Hepatocyte (in vitro differentiated cells): ENCODE measurements around the gene BBS9. TPM values are rescaled to one million over a fixed set of nuclear protein-coding genes. Genes with fewer than 3 reads are reported as not detected.

Source experiments
- DNase-seq: peaks from one replicate; pipeline ENCODE4 v3.0.0-alpha.2; 2016; ENCODE audit warnings: low spot score
- H2AFZ ChIP-seq: fragments of 200-600 bp; sonication (generic); 2 replicates; pipeline ENCODE4 v1.6.0; 2016; ENCODE audit warnings: antibody characterized with exemption, mild to moderate bottlenecking
- H3K27ac ChIP-seq: fragments of 200-600 bp; sonication (generic); 2 replicates; pipeline ENCODE4 v1.5.1; 2016; ENCODE audit warnings: mild to moderate bottlenecking
- H3K27me3 ChIP-seq: fragments of 200-600 bp; sonication (generic); 2 replicates; pipeline ENCODE4 v1.6.1; 2016
- H3K36me3 ChIP-seq: fragments of 200-600 bp; sonication (generic); replicated peaks from 2 replicates; pipeline ENCODE4 v1.5.1; 2016; ENCODE audit warnings: low read depth; ENCODE audit not compliant: insufficient read depth
- H3K4me1 ChIP-seq: fragments of 200-600 bp; sonication (generic); 2 replicates; pipeline ENCODE4 v1.5.1; 2016; ENCODE audit warnings: mild to moderate bottlenecking, moderate library complexity; ENCODE audit not compliant: insufficient read depth
- H3K4me2 ChIP-seq: fragments of 200-600 bp; sonication (generic); 2 replicates; pipeline ENCODE4 v1.6.0; 2016
- H3K4me3 ChIP-seq: fragments of 200-600 bp; sonication (generic); 2 replicates; pipeline ENCODE4 v1.5.1; 2016; ENCODE audit warnings: mild to moderate bottlenecking
- H3K79me2 ChIP-seq: fragments of 200-600 bp; sonication (generic); 2 replicates; pipeline ENCODE4 v1.6.0; 2017; ENCODE audit warnings: mild to moderate bottlenecking
- H3K9me2 ChIP-seq: fragments of 200-600 bp; sonication (generic); replicated peaks from 2 replicates; pipeline ENCODE4 v1.6.0; 2017; ENCODE audit warnings: mild to moderate bottlenecking; ENCODE audit not compliant: insufficient read depth
- H3K9me3 ChIP-seq: fragments of 200-600 bp; sonication (generic); 2 replicates; pipeline ENCODE4 v1.5.1; 2016; ENCODE audit warnings: low read depth, mild to moderate bottlenecking
- H4K20me1 ChIP-seq: fragments of 200-600 bp; sonication (generic); 2 replicates; pipeline ENCODE4 v1.6.0; 2016; ENCODE audit warnings: mild to moderate bottlenecking; ENCODE audit not compliant: insufficient read depth, poor library complexity, severe bottlenecking
- EZH2 ChIP-seq: fragments of 200-600 bp; sonication (generic); IDR thresholded peaks from 2 replicates; pipeline ENCODE4 v1.6.1; 2016; ENCODE audit warnings: antibody characterized with exemption, mild to moderate bottlenecking, borderline replicate concordance
- EZH2phosphoT487 ChIP-seq: fragments of 200-600 bp; sonication (generic); IDR thresholded peaks from one replicate; pipeline ENCODE4 v1.6.1; 2018; ENCODE audit warnings: antibody characterized with exemption, mild to moderate bottlenecking, low read depth, moderate library complexity; ENCODE audit not compliant: unreplicated experiment, severe bottlenecking
- WGBS: methylation state at CpG from one replicate; pipeline ENCODE4 v1.1.6; 2016; ENCODE audit warnings: low lambda C conversion rate; ENCODE audit errors: missing lambda C conversion rate; 5-methylcytosine and 5-hydroxymethylcytosine counted together
- polyA plus RNA-seq: library from polyadenylated mRNA; unstranded; fragments of >200 nt; fragmentation: Nextera tagmentation; extraction: Ambion mirVana; gene quantifications from 2 replicates; pipeline ENCODE4 v1.2.1, GENCODE V29; 2016
- total RNA-seq: library from RNA; depleted of rRNA; stranded (reverse); fragments of >200 nt; gene quantifications from 2 replicates; pipeline ENCODE4 v1.2.3, GENCODE V29; 2014
- TF ChIP-seq, protein P1 (sequence below): fragments of 200-600 bp; sonication (generic); IDR thresholded peaks from 2 replicates; pipeline ENCODE4 v1.5.1; 2016; ENCODE audit warnings: antibody characterized with exemption, mild to moderate bottlenecking; ENCODE audit not compliant: poor library complexity

Gene BBS9
- total and polyA plus RNA-seq, 2 experiments from 2014 or later: 10.1 to 12.3 TPM

GRCh38 chr7:33339074-33339790 is 209.9 kb downstream of the BBS9 start:
- DNase-seq: no peak
- no peaks in the 10 kb centered on the region for H4K20me1 ChIP-seq
- no peaks in the 10 kb centered on the region for H3K9me2 ChIP-seq
- H3K27ac ChIP-seq: no peak overlapping the region
- no peak overlapping the region for H2AFZ ChIP-seq
- TF ChIP-seq, protein P1, sequence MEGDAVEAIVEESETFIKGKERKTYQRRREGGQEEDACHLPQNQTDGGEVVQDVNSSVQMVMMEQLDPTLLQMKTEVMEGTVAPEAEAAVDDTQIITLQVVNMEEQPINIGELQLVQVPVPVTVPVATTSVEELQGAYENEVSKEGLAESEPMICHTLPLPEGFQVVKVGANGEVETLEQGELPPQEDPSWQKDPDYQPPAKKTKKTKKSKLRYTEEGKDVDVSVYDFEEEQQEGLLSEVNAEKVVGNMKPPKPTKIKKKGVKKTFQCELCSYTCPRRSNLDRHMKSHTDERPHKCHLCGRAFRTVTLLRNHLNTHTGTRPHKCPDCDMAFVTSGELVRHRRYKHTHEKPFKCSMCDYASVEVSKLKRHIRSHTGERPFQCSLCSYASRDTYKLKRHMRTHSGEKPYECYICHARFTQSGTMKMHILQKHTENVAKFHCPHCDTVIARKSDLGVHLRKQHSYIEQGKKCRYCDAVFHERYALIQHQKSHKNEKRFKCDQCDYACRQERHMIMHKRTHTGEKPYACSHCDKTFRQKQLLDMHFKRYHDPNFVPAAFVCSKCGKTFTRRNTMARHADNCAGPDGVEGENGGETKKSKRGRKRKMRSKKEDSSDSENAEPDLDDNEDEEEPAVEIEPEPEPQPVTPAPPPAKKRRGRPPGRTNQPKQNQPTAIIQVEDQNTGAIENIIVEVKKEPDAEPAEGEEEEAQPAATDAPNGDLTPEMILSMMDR: no peak
- TF ChIP-seq EZH2phosphoT487 (no peak), EZH2 (no peak)
- H3K4me1 ChIP-seq: no peaks in the 10 kb centered on the region
- no peaks in the 10 kb centered on the region for H3K79me2 ChIP-seq
- no peak overlapping the region for H3K4me3 ChIP-seq
- no peak overlapping the region for H3K4me2 ChIP-seq
- H3K36me3 ChIP-seq: no peaks in the 10 kb centered on the region
- 91% methylated on average over 3 of the region's 3 CpGs for WGBS
- H3K27me3 ChIP-seq: no peaks in the 10 kb centered on the region
- no peaks in the 10 kb centered on the region for H3K9me3 ChIP-seq

- TF ChIP-seq EZH2 (no peak), EZH2phosphoT487 (no peak)
- TF ChIP-seq, protein P1: no peak
- no peaks in the 10 kb centered on the region for H4K20me1 ChIP-seq
- DNase-seq: no peak
- no peak overlapping the region for H3K4me2 ChIP-seq
- H3K27ac ChIP-seq: no peak overlapping the region
- no peak overlapping the region for H3K4me3 ChIP-seq
- no peaks in the 10 kb centered on the region for H3K36me3 ChIP-seq
- WGBS: 96% methylated on average over 3 of the region's 3 CpGs
- H3K27me3 ChIP-seq: no peaks in the 10 kb centered on the region
- H2AFZ ChIP-seq: no peak overlapping the region
- H3K4me1 ChIP-seq: no peaks in the 10 kb centered on the region
- no peaks in the 10 kb centered on the region for H3K9me2 ChIP-seq
- no peaks in the 10 kb centered on the region for H3K9me3 ChIP-seq
- H3K79me2 ChIP-seq: no peaks in the 10 kb centered on the region
Measured at GRCh38 chr7:33346055-33346454, 216.7 kb downstream of the BBS9 start.

DNA sequence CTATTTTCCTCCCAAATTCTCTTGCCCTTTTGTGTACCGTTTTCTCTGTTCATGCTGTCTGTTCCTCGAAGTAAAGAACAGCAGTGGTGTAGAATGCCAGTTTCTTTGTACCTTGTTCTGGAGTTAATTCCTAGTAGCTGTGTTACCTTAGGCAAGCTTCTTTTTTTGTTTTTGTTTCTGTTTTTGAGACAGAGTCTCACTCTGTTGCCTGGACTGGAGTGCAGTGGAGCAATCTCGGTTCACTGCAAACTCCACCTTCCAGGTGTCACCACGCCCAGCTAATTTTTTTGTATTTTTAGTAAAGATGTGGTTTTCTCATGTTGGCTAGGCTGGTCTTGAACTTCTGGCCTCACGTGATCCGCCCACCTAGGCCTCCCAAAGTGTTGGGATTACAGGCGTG is 221.2 kb downstream of the BBS9 start:
- H3K9me2 ChIP-seq: no peaks in the 10 kb centered on the region
- H3K4me2 ChIP-seq: no peak overlapping the region
- no peaks in the 10 kb centered on the region for H3K36me3 ChIP-seq
- H3K79me2 ChIP-seq: no peaks in the 10 kb centered on the region
- H3K27ac ChIP-seq: no peak overlapping the region
- H4K20me1 ChIP-seq: no peaks in the 10 kb centered on the region
- H2AFZ ChIP-seq: no peak overlapping the region
- DNase-seq: no peak
- no peaks in the 10 kb centered on the region for H3K27me3 ChIP-seq
- no peaks in the 10 kb centered on the region for H3K9me3 ChIP-seq
- H3K4me3 ChIP-seq: no peak overlapping the region
- 94% methylated on average over 7 of the region's 7 CpGs for WGBS
- TF ChIP-seq, protein P1: no peak
- TF ChIP-seq EZH2phosphoT487: no peak
- no peak for TF ChIP-seq EZH2
- no peaks in the 10 kb centered on the region for H3K4me1 ChIP-seq
